ENCODE results near the gene CLIC4. TPM values are rescaled to one million over a fixed set of nuclear protein-coding genes. Genes with fewer than 3 reads are reported as not detected.
A peak's percentile ranks its signal among the peaks of the same experiment; 100 is the strongest.

CLIC4 gene
- polyA plus RNA-seq, 3 donors, result 9.7 to 38.1 (median 24.6) TPM

- Histone ChIP-seq H3K9me3 (replicated peaks in 1 of 2; ENCODE audit: control insufficient read depth in 1 of 2, insufficient read depth in 1 of 2, low read length in 2 of 2) (no peaks in the 10 kb centered on the region), H3K4me1 (ENCODE audit: control insufficient read depth in 1 of 2, insufficient read depth in 2 of 2, low read length in 2 of 2) (peaks cover 35 to 39% of the 10 kb centered on the region in 2 donors), H3K4me2 (replicated peaks; ENCODE audit: extremely low read depth, low read length, poor library complexity, severe bottlenecking) (no peak overlapping the region), H3K9ac (ENCODE audit: insufficient read depth, low read length, poor library complexity, severe bottlenecking) (no peak overlapping the region), H4K20me1 (ENCODE audit: insufficient read depth, low read length) (no peaks in the 10 kb centered on the region), H3K4me3 (replicated peaks in 1 of 3; ENCODE audit: low read depth in 2 of 3, low read length in 3 of 3) (no peak overlapping the region), H3K27ac (ENCODE audit: low read depth in 1 of 2, low read length in 2 of 2) (no peak overlapping the region), H2AFZ (ENCODE audit: insufficient read depth, low read depth, low read length, poor library complexity, severe bottlenecking) (no peak overlapping the region), H3K36me3 (replicated peaks in 1 of 2; ENCODE audit: control insufficient read depth in 1 of 2, insufficient read depth in 2 of 2, low read length in 2 of 2) (no peaks in the 10 kb centered on the region), H3K79me2 (ENCODE audit: insufficient read depth, low read length) (no peaks in the 10 kb centered on the region), H3K27me3 (ENCODE audit: control insufficient read depth in 2 of 2, insufficient read depth in 2 of 2, low read length in 2 of 2) (no peaks in the 10 kb centered on the region)
- peaks cover 0 to 1% (median 0%) of the 10 kb centered on the region in 3 donors for H3K27me3 Mint-ChIP-seq (ENCODE audit: low read depth in 3 of 3)
- DNase-seq, result no peak
- H3K36me3 Mint-ChIP-seq, result no peaks in the 10 kb centered on the region
- TF ChIP-seq CTCF (IDR thresholded peaks at IDR 0.05), result no peak
- H3K4me1 Mint-ChIP-seq, result peaks cover 35% of the 10 kb centered on the region
- H3K9me3 Mint-ChIP-seq, result no peaks in the 10 kb centered on the region
- H3K27ac Mint-ChIP-seq, result no peak overlapping the region
- intact Hi-C loops (cut with micrococcal nuclease), result no loop called here
- no peak overlapping the region for H3K4me3 Mint-ChIP-seq
- 94% methylated on average over 3 of the region's 4 CpGs for WGBS (ENCODE audit: insufficient coverage)
Measured at GRCh38 chr1:24713176-24713575, 32.1 kb upstream of the CLIC4 start.

GRCh38 chr1:24713736-24714135 is 31.5 kb upstream of the CLIC4 start:
- H3K4me3 Mint-ChIP-seq, result no peak overlapping the region
- Histone ChIP-seq H3K4me1 (ENCODE audit: control insufficient read depth in 1 of 2, insufficient read depth in 2 of 2, low read length in 2 of 2) (peaks cover 37 to 39% of the 10 kb centered on the region in 2 donors), H3K27me3 (ENCODE audit: control insufficient read depth in 2 of 2, insufficient read depth in 2 of 2, low read length in 2 of 2) (no peaks in the 10 kb centered on the region), H3K4me3 (replicated peaks in 1 of 3; ENCODE audit: low read depth in 2 of 3, low read length in 3 of 3) (no peak overlapping the region), H3K79me2 (ENCODE audit: insufficient read depth, low read length) (no peaks in the 10 kb centered on the region), H3K9me3 (replicated peaks in 1 of 2; ENCODE audit: control insufficient read depth in 1 of 2, insufficient read depth in 1 of 2, low read length in 2 of 2) (no peaks in the 10 kb centered on the region), H3K27ac (ENCODE audit: low read depth in 1 of 2, low read length in 2 of 2) (no peak overlapping the region), H4K20me1 (ENCODE audit: insufficient read depth, low read length) (no peaks in the 10 kb centered on the region), H3K9ac (ENCODE audit: insufficient read depth, low read length, poor library complexity, severe bottlenecking) (no peak overlapping the region), H3K4me2 (replicated peaks; ENCODE audit: extremely low read depth, low read length, poor library complexity, severe bottlenecking) (no peak overlapping the region), H3K36me3 (replicated peaks in 1 of 2; ENCODE audit: control insufficient read depth in 1 of 2, insufficient read depth in 2 of 2, low read length in 2 of 2) (no peaks in the 10 kb centered on the region), H2AFZ (ENCODE audit: insufficient read depth, low read depth, low read length, poor library complexity, severe bottlenecking) (no peak overlapping the region)
- H3K36me3 Mint-ChIP-seq, result no peaks in the 10 kb centered on the region
- H3K4me1 Mint-ChIP-seq, result peaks cover 39% of the 10 kb centered on the region
- peak overlapping the region in 2 of 7 donors; percentile 11 to 63 for H3K27ac Mint-ChIP-seq
- 67% methylated on average over 2 of the region's 5 CpGs for WGBS (ENCODE audit: insufficient coverage)
- peaks cover 0 to 4% (median 0%) of the 10 kb centered on the region in 3 donors for H3K27me3 Mint-ChIP-seq (ENCODE audit: low read depth in 3 of 3)
- DNase-seq, result no peak
- no peaks in the 10 kb centered on the region for H3K9me3 Mint-ChIP-seq
- no peak for TF ChIP-seq CTCF (IDR thresholded peaks at IDR 0.05)
- intact Hi-C loops (cut with micrococcal nuclease), result no loop called here
